Measurements from ENCODE around the gene AP1S1. TPM values are rescaled to one million over a fixed set of nuclear protein-coding genes. Genes with fewer than 3 reads are reported as not detected.

The AP1S1 gene
- total and polyA plus RNA-seq, 2 of the 13 experiments (the other 11 are each of a cell fraction or from before 2014, with no cell fraction given): 57.5 to 68.1 TPM

- no peak for TF ChIP-seq ZBTB40 (IDR thresholded peaks at IDR 0.05)
- no peak for TF ChIP-seq ZBTB40 (CRISPR knock-in tag; IDR thresholded peaks at IDR 0.05)
- no peak for TF ChIP-seq ZNF160 (CRISPR knock-in tag; IDR thresholded peaks at IDR 0.05)
- peak; percentile 20; the same call in 1 of the 2 replicates for TF ChIP-seq NFKB2 (CRISPR knock-in tag; IDR thresholded peaks at IDR 0.05; ENCODE audit: borderline replicate concordance)
- TF ChIP-seq ISL2 (CRISPR knock-in tag; IDR thresholded peaks at IDR 0.05): no peak
- no peak for TF ChIP-seq NR2C2 (CRISPR knock-in tag; IDR thresholded peaks at IDR 0.05; ENCODE audit: borderline replicate concordance)
- TF ChIP-seq TCF7L2 (IDR thresholded peaks at IDR 0.05; ENCODE audit: low read depth, low read length): no peak
- TF ChIP-seq MAFK (conservative IDR thresholded peaks at IDR 0.05 in 1 of 2, IDR thresholded peaks at IDR 0.05 in 1 of 2; ENCODE audit: low read length in 2 of 2): no peak
- no peak for TF ChIP-seq ZNF792 (CRISPR knock-in tag; IDR thresholded peaks at IDR 0.05)
- no peak for TF ChIP-seq EZH2 (conservative IDR thresholded peaks at IDR 0.05; ENCODE audit: low read depth, low read length)
- no peak for TF ChIP-seq ETS1 (CRISPR knock-in tag; IDR thresholded peaks at IDR 0.05)
- peak; percentile 84; the same call in 1 of the 2 replicates for TF ChIP-seq NRL (CRISPR knock-in tag; IDR thresholded peaks at IDR 0.05; ENCODE audit: borderline replicate concordance)
- TF ChIP-seq ETV6 (CRISPR knock-in tag; conservative IDR thresholded peaks at IDR 0.05): no peak
- no peak for TF ChIP-seq NONO (IDR thresholded peaks at IDR 0.05)
- TF ChIP-seq NONO (CRISPR knock-in tag; conservative IDR thresholded peaks at IDR 0.05): 0 out of 2 replicates have a peak, but pooled peaks have one; percentile 26
- 0 out of 4 replicates have a peak, but pooled peaks of 1 of the 2 experiments have one; percentile 24 for TF ChIP-seq REST (IDR thresholded peaks at IDR 0.05; ENCODE audit: borderline replicate concordance in 1 of 2, low read depth in 1 of 2, low read length in 2 of 2)
Observed at GRCh38 chr7:101169838-101170551, 15.7 kb downstream of the AP1S1 start (continued).

Measured in HepG2 (cell line).